HEK293 (cell line): ENCODE data around the gene DLGAP4.

Experiments used
- CTCF ChIP-seq: fragments of 450-650 bp; formaldehyde crosslinking; IDR thresholded peaks from 2 replicates; pipeline ENCODE4 v1.5.1; 2016; ENCODE audit warnings: missing biosample characterization, missing genetic modification characterization
- EGR2 ChIP-seq: fragments of 450-650 bp; formaldehyde crosslinking; IDR thresholded peaks from 2 replicates; pipeline ENCODE4 v1.5.1; 2016; ENCODE audit warnings: low read depth, missing biosample characterization, missing genetic modification characterization
- GLI4 ChIP-seq: fragments of 450-650 bp; formaldehyde crosslinking; IDR thresholded peaks from 2 replicates; pipeline ENCODE4 v1.5.1; 2016; ENCODE audit warnings: missing biosample characterization, missing genetic modification characterization
- HOXD13 ChIP-seq: sonication (generic); formaldehyde crosslinking; IDR thresholded peaks from 2 replicates; pipeline ENCODE4 v1.8.0; 2022; ENCODE audit warnings: missing genetic modification reagents, borderline replicate concordance
- KLF10 ChIP-seq: fragments of 450-650 bp; IDR thresholded peaks from 2 replicates; pipeline ENCODE4 v1.5.1; 2018; ENCODE audit warnings: missing biosample characterization, mild to moderate bottlenecking, missing genetic modification characterization
- TCF7L2 ChIP-seq: IDR thresholded peaks from 2 replicates; pipeline ENCODE4 v1.6.1; 2011; ENCODE audit warnings: low read depth, mild to moderate bottlenecking, inconsistent platforms, low read length, moderate library complexity, borderline replicate concordance
- YY1 ChIP-seq: fragments of 450-650 bp; formaldehyde crosslinking; IDR thresholded peaks from 2 replicates; pipeline ENCODE4 v1.5.1; 2018; ENCODE audit warnings: missing biosample characterization, missing genetic modification characterization
- ZNF114 ChIP-seq: fragments of 450-650 bp; formaldehyde crosslinking; IDR thresholded peaks from 2 replicates; pipeline ENCODE4 v1.5.0; 2017; ENCODE audit warnings: missing biosample characterization, missing genetic modification characterization
- ZNF274 ChIP-seq, 2 experiments: fragments of 200-500 bp in 1 of 2; fragments of 450-650 bp in 1 of 2; sonication (Bioruptor generic) in 1 of 2; formaldehyde crosslinking in 1 of 2; IDR thresholded peaks; 2 replicates each; pipeline versions ENCODE4 v1.5.1 to v1.6.1; 2014 to 2016; ENCODE audit warnings: borderline replicate concordance in 1 of 2, inconsistent platforms in 1 of 2, low read length in 1 of 2, missing biosample characterization in 1 of 2, missing genetic modification characterization in 1 of 2
- ZNF398 ChIP-seq: fragments of 450-650 bp; formaldehyde crosslinking; IDR thresholded peaks from 2 replicates; pipeline ENCODE4 v1.5.1; 2017; ENCODE audit warnings: missing biosample characterization, missing genetic modification characterization

DNA sequence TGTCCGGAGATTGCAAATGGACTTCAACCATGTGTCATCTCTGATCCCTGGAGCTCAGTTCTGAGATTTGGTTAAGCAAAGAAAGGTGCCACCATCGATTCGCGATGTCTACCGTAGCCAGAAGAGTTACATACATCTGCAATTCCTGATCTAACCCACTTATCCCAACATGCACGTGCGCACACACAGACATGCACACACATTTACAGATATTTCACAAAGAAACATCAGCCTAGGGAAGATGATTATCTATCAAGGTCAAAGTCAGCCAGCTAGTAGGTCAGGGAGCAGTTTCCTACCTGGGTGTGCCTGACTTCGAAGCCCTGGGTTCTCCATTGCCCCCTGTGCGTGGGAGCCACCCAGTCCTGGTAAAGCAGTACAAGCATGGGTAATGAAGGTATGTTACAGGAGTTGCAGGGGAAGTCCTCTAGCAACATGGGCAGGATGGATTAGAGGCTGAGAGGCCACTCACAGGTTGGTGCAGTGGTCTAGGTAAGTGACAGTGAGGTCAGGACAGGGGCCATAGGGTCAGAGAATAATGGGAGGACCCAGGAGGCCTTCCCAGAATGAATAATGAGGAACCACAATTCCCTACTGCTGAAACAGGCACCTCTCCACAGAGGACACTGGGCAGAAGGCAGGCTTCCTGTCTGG is 150.0 kb downstream of the DLGAP4 start:
- TF ChIP-seq CTCF (tag by site-specific recombination) (no peak), YY1 (no peak), EGR2 (tag by site-specific recombination) (no peak), GLI4 (tag by site-specific recombination) (no peak), KLF10 (no peak), ZNF274 (IDR thresholded peaks at IDR 0.05; ENCODE audit: low read length) (no peak), ZNF274 (tag by site-specific recombination; IDR thresholded peaks at IDR 0.05; ENCODE audit: borderline replicate concordance) (no peak), TCF7L2 (no peak), HOXD13 (CRISPR knock-in tag) (no peak), ZNF398 (no peak), ZNF114 (no peak)
